SK-N-SH treated with all-trans-retinoic acid at 6 μM for 48 hours (cell line): ENCODE measurements around the gene LRP2.

Experiments used
- ATAC-seq: fragments of 200-7000 bp; cut with Tn5 transposase; 3 replicates; pipeline ENCODE4 v1.9.1; 2020; ENCODE audit warnings: mild to moderate bottlenecking, moderate library complexity
- ARNTL ChIP-seq: fragments of 450-650 bp; formaldehyde crosslinking; IDR thresholded peaks from 2 replicates; pipeline ENCODE4 v1.5.0; 2020; ENCODE audit warnings: low read depth, mild to moderate bottlenecking, moderate library complexity, borderline replicate concordance
- BACH2 ChIP-seq: fragments of 250-450 bp; sonication (Bioruptor Pico); IDR thresholded peaks from 2 replicates; pipeline ENCODE4 v1.9.0; 2021; ENCODE audit warnings: mild to moderate bottlenecking, borderline replicate concordance
- CREB5 ChIP-seq: fragments of 250-450 bp; sonication (Bioruptor Pico); IDR thresholded peaks from 2 replicates; pipeline ENCODE4 v1.5.1; 2020; ENCODE audit warnings: low read depth, mild to moderate bottlenecking, moderate library complexity
- CSRNP3 ChIP-seq: fragments of 250-450 bp; sonication (Bioruptor Pico); IDR thresholded peaks from 2 replicates; pipeline ENCODE4 v1.5.1; 2021; ENCODE audit warnings: mild to moderate bottlenecking, moderate library complexity
- ESRRG ChIP-seq: fragments of 250-450 bp; sonication (Bioruptor Pico); IDR thresholded peaks from 2 replicates; pipeline ENCODE4 v1.6.1; 2021; ENCODE audit warnings: mild to moderate bottlenecking
- ISL1 ChIP-seq: fragments of 250-450 bp; sonication (Bioruptor Pico); IDR thresholded peaks from 2 replicates; pipeline ENCODE4 v2.1.2; 2022; ENCODE audit warnings: mild to moderate bottlenecking, moderate library complexity
- PATZ1 ChIP-seq: fragments of 250-450 bp; sonication (Bioruptor Pico); IDR thresholded peaks from 2 replicates; pipeline ENCODE4 v1.8.0; 2020; ENCODE audit warnings: mild to moderate bottlenecking, moderate library complexity, borderline replicate concordance
- POU6F1 ChIP-seq: fragments of 250-450 bp; sonication (Bioruptor Pico); IDR thresholded peaks from 2 replicates; pipeline ENCODE4 v1.8.0; 2021; ENCODE audit warnings: low read depth, mild to moderate bottlenecking, moderate library complexity, borderline replicate concordance
- PPARA ChIP-seq: fragments of 250-450 bp; sonication (Bioruptor Pico); IDR thresholded peaks from 2 replicates; pipeline ENCODE4 v1.5.0; 2020; ENCODE audit warnings: mild to moderate bottlenecking, borderline replicate concordance
- SNAI2 ChIP-seq: fragments of 250-450 bp; sonication (Bioruptor Pico); IDR thresholded peaks from 2 replicates; pipeline ENCODE4 v1.5.0; 2020; ENCODE audit warnings: mild to moderate bottlenecking, moderate library complexity
- TCF4 ChIP-seq: fragments of 250-450 bp; sonication (Bioruptor Pico); IDR thresholded peaks from 2 replicates; pipeline ENCODE4 v1.8.0; 2021; ENCODE audit warnings: mild to moderate bottlenecking, moderate library complexity, borderline replicate concordance
- TOX ChIP-seq: fragments of 250-450 bp; sonication (Bioruptor Pico); IDR thresholded peaks from 2 replicates; pipeline ENCODE4 v1.8.0; 2021; ENCODE audit warnings: mild to moderate bottlenecking, moderate library complexity, borderline replicate concordance
- TSHZ2 ChIP-seq: fragments of 250-450 bp; sonication (Bioruptor Pico); IDR thresholded peaks from 2 replicates; pipeline ENCODE4 v1.5.0; 2020; ENCODE audit warnings: mild to moderate bottlenecking, moderate library complexity
- ZC3H10 ChIP-seq: fragments of 250-450 bp; sonication (Bioruptor Pico); IDR thresholded peaks from 2 replicates; pipeline ENCODE4 v1.5.1; 2021; ENCODE audit warnings: mild to moderate bottlenecking, moderate library complexity
- ZFP3 ChIP-seq: fragments of 250-450 bp; sonication (Bioruptor Pico); IDR thresholded peaks from 2 replicates; pipeline ENCODE4 v1.5.0; 2020; ENCODE audit warnings: mild to moderate bottlenecking, moderate library complexity
- ZFP30 ChIP-seq: fragments of 450-650 bp; formaldehyde crosslinking; IDR thresholded peaks from 2 replicates; pipeline ENCODE4 v1.5.0; 2022; ENCODE audit warnings: mild to moderate bottlenecking, moderate library complexity
- ZNF565 ChIP-seq: fragments of 450-650 bp; formaldehyde crosslinking; conservative IDR thresholded peaks from 2 replicates; pipeline ENCODE4 v1.5.0; 2020; ENCODE audit warnings: low read depth, mild to moderate bottlenecking, moderate library complexity
- ZNF70 ChIP-seq: fragments of 450-650 bp; formaldehyde crosslinking; IDR thresholded peaks from 2 replicates; pipeline ENCODE4 v1.5.0; 2020; ENCODE audit warnings: mild to moderate bottlenecking, moderate library complexity
- ZNF8 ChIP-seq: fragments of 450-650 bp; formaldehyde crosslinking; IDR thresholded peaks from 2 replicates; pipeline ENCODE4 v1.5.0; 2020; ENCODE audit warnings: mild to moderate bottlenecking, moderate library complexity

Gene LRP2

GRCh38 chr2:169397697-169398096 is 35.4 kb upstream of the LRP2 start:
- ATAC-seq = no peak
- no peak for TF ChIP-seq CREB5 (CRISPR knock-in tag)
- TF ChIP-seq TSHZ2 (CRISPR knock-in tag) = no peak
- no peak for TF ChIP-seq ISL1 (CRISPR knock-in tag)
- TF ChIP-seq ZFP3 (CRISPR knock-in tag) = no peak
- no peak for TF ChIP-seq SNAI2
- no peak for TF ChIP-seq ARNTL
- TF ChIP-seq PPARA (CRISPR knock-in tag) = no peak
- no peak for TF ChIP-seq POU6F1
- TF ChIP-seq ZNF8 (CRISPR knock-in tag) = no peak
- TF ChIP-seq CSRNP3 (CRISPR knock-in tag) = no peak
- no peak for TF ChIP-seq BACH2 (CRISPR knock-in tag)
- no peak for TF ChIP-seq ZFP30 (CRISPR knock-in tag)
- TF ChIP-seq ESRRG (CRISPR knock-in tag) = no peak

GRCh38 chr2:169395821-169396374 is 33.6 kb upstream of the LRP2 start:
- TF ChIP-seq CREB5 (CRISPR knock-in tag) (no peak), ZFP3 (CRISPR knock-in tag) (no peak)
- no peak for ATAC-seq

- no peak for ATAC-seq
- no peak for TF ChIP-seq ESRRG (CRISPR knock-in tag)
- no peak for TF ChIP-seq TOX (CRISPR knock-in tag)
- TF ChIP-seq CREB5 (CRISPR knock-in tag) = no peak
- no peak for TF ChIP-seq PPARA (CRISPR knock-in tag)
- no peak for TF ChIP-seq PATZ1 (CRISPR knock-in tag)
- no peak for TF ChIP-seq SNAI2
- no peak for TF ChIP-seq TCF4 (CRISPR knock-in tag)
- TF ChIP-seq ZFP30 (CRISPR knock-in tag) = no peak
- TF ChIP-seq ZNF565 (CRISPR knock-in tag) = no peak
- TF ChIP-seq ZFP3 (CRISPR knock-in tag) = no peak
- no peak for TF ChIP-seq ZNF70 (CRISPR knock-in tag)
- TF ChIP-seq CSRNP3 (CRISPR knock-in tag) = no peak
- no peak for TF ChIP-seq ZC3H10 (CRISPR knock-in tag)
- TF ChIP-seq ZNF8 (CRISPR knock-in tag) = no peak
- no peak for TF ChIP-seq POU6F1
Observed at GRCh38 chr2:169393068-169393590, 30.8 kb upstream of the LRP2 start.
